OCI-LY1 (cell line): Measurements from ENCODE around the gene LSS.

ENCODE experiments used
- CTCF ChIP-seq: fragments of 200-600 bp; sonication (generic), shearing (Covaris generic); IDR thresholded peaks from 2 replicates; pipeline ENCODE4 v1.5.1; 2017; ENCODE audit warnings: mild to moderate bottlenecking, antibody characterized with exemption, low read length, moderate library complexity, mixed read lengths
- EZH2 ChIP-seq: fragments of 200-600 bp; sonication (generic), shearing (Covaris generic); IDR thresholded peaks from 2 replicates; pipeline ENCODE4 v1.8.0; 2017; ENCODE audit warnings: borderline replicate concordance, mixed run types, mild to moderate bottlenecking, antibody characterized with exemption, low read length, moderate library complexity, mixed read lengths

GRCh38 chr21:46155514-46156377 lies 72.8 kb downstream of the LSS start, which contains the start of gene FTCD:
- TF ChIP-seq CTCF, result no peak
- TF ChIP-seq EZH2, result no peak
